Activated gamma-delta T cell (primary cell): ENCODE measurements around the gene CCNL2.
"Not testable (repeated sequence)": the region's sequence is repeated elsewhere in the genome, so short reads cannot be mapped to it uniquely, and the experiment has no call there.

Experiments
- DNase-seq: peaks from one replicate; lab custom pipeline; 2025; lab: John Stamatoyannopoulos, UW

The CCNL2 gene

GRCh38 chr1:1432274-1432950 lies 33.3 kb upstream of the CCNL2 start:
- no peak for DNase-seq

GRCh38 chr1:1431845-1432273 lies 32.7 kb upstream of the CCNL2 start:
- DNase-seq = no peak

- DNase-seq = no peak
Measured at GRCh38 chr1:1430992-1431844, 32.1 kb upstream of the CCNL2 start.

GRCh38 chr1:1430114-1430982 lies 31.2 kb upstream of the CCNL2 start:
- no peak for DNase-seq

GRCh38 chr1:1429671-1430073 lies 30.5 kb upstream of the CCNL2 start:
- DNase-seq = no peak

GRCh38 chr1:1428967-1429366 lies 29.8 kb upstream of the CCNL2 start:
- not testable (repeated sequence) for DNase-seq

- DNase-seq = no peak
Measured at GRCh38 chr1:1428174-1428573, 29.0 kb upstream of the CCNL2 start.

- DNase-seq = no peak
Measured at GRCh38 chr1:1427820-1428148, 28.6 kb upstream of the CCNL2 start.

GRCh38 chr1:1427106-1427819 lies 28.1 kb upstream of the CCNL2 start:
- DNase-seq = no peak

- DNase-seq = no peak
Measured at GRCh38 chr1:1426496-1427105, 27.5 kb upstream of the CCNL2 start.

- no peak for DNase-seq
Measured at GRCh38 chr1:1425753-1426495, 26.8 kb upstream of the CCNL2 start.

- no peak for DNase-seq
Measured at GRCh38 chr1:1425426-1425752, 26.3 kb upstream of the CCNL2 start.

- DNase-seq = no peak
Measured at GRCh38 chr1:1424707-1425106, 25.6 kb upstream of the CCNL2 start.

GRCh38 chr1:1423245-1423597 lies 24.1 kb upstream of the CCNL2 start:
- no peak for DNase-seq

GRCh38 chr1:1422465-1423244 lies 23.5 kb upstream of the CCNL2 start:
- DNase-seq = no peak

- DNase-seq = no peak
Measured at GRCh38 chr1:1421907-1422464, 22.9 kb upstream of the CCNL2 start.

- DNase-seq = no peak
Measured at GRCh38 chr1:1421147-1421906, 22.2 kb upstream of the CCNL2 start, which contains the start of gene ANKRD65. Gene ANKRD65 (minus strand): TSS chr1:1421276. CDS start chr1:1421005, 271 bp downstream.

GRCh38 chr1:1420654-1421141 lies 21.6 kb upstream of the CCNL2 start:
- no peak for DNase-seq
